Measurements from ENCODE around the gene GEMIN7.

GRCh38 chr19:45096700-45097099, 17.6 kb downstream of the GEMIN7 start:
- TF ChIP-seq CTCF (IDR thresholded peaks at IDR 0.05; ENCODE audit: insufficient read depth, low read length, poor library complexity, severe bottlenecking) (no peak), EZH2phosphoT487 (conservative IDR thresholded peaks at IDR 0.05; ENCODE audit: low read length) (no peak)

Data from SU-DHL-6 (cell line).